Fibroblast of skin of abdomen (primary cell): ENCODE measurements around the gene RANBP10. TPM values are rescaled to one million over a fixed set of nuclear protein-coding genes. Genes with fewer than 3 reads are reported as not detected.
"Not testable (repeated sequence)": the region's sequence is repeated elsewhere in the genome, so short reads cannot be mapped to it uniquely, and the experiment has no call there.

Experiments used
- DNase-seq: peaks from one replicate; pipeline ENCODE4 v3.0.0-alpha.2; 2013
- polyA plus RNA-seq, 2 experiments: library from polyadenylated mRNA; unstranded; fragments of 120-200 nt; gene quantifications; one replicate each; pipeline ENCODE4 v1.2.1, GENCODE V29; 2013; ENCODE audit not compliant: insufficient read length in 2 of 2

RANBP10 gene
- polyA plus RNA-seq (2013, experiment 1 of 2; ENCODE audit: insufficient read length): 9.2 TPM
- 9.3 TPM for polyA plus RNA-seq (2013, experiment 2 of 2; ENCODE audit: insufficient read length)

DNA sequence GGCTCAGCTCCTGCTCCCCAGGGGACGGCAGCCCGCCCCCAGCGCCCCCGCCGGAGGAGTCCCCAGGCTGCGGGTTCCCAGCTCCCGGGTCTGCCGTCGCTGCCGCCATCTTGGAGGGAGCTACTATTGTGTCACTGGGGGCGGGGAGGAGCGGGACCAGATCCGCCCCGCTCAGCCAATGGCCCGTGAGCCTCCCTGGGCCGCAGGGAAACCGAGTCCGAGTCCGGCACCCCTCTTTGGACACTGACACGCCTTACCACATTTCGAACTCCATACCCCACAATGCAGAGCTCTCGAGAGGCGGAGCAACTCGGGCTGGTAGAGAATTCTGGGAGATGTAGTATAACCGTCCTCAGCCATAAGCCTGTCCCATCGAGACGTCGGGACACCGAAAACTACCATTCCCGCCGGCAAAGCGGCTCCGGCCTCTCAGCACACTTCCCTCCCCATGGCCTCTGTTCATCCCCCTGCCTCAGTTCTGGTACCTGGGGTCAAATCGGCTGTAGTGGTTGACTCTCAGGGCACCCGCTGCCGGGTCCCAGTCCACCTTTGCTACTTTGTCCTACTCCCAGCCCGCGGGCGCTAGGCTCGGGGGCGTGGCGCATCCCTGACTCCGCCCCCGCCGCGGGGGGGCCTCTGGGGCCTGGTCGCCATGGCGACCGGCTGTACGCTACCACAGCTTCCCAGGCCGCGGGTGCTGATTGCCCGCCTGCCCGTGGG lies at the start of gene RANBP10, which contains the start of gene TSNAXIP1:
RANBP10 (minus strand) TSS at position 133 of the 720 bp plus-strand sequence; CDS start at position 109, 24 bp downstream.
TSNAXIP1 (plus strand) TSS at position 462 of the 720 bp plus-strand sequence. CDS start 261 bp downstream, outside the sequence.
- peak; percentile 99 for DNase-seq

DNA sequence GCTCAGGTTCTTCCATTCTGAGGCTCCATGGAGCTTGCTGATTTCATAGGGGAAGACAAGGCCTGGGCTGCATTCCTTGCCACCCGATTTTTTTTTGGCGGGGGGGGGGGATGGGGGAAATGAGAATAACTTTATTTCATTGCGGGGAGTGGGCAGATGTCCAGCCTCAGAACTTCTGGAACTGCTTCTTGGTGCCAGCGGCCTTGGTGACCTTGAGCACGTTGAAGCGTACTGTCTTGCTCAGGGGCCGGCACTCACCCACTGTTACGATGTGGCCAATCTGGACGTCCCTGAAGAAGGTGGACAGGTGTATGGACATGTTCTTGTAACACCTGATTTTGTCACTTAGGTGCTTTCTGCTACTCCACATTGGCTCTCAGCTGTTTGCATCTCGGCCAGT lies 49.4 kb upstream of the RANBP10 start:
- no peak for DNase-seq

DNA sequence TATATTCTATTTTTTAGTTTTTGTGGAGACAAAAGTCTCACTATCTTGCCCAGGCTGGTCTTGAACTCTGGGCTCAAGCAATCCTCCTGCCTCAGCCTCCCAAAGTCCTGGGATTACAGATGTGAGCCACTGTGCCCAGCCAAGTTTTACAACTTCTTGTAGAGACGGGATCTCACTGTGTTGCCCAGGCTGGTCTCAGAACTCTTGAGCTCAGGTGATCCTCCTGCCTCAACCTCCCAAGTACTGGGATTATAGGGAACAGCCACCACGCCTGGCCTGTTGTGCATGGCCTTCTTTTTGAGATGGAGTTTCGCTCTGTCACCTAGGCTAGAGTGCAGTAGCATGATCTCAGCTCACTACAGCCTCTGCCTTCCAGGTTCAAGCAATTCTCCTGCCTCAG lies 47.3 kb upstream of the RANBP10 start:
- DNase-seq: no peak

DNA sequence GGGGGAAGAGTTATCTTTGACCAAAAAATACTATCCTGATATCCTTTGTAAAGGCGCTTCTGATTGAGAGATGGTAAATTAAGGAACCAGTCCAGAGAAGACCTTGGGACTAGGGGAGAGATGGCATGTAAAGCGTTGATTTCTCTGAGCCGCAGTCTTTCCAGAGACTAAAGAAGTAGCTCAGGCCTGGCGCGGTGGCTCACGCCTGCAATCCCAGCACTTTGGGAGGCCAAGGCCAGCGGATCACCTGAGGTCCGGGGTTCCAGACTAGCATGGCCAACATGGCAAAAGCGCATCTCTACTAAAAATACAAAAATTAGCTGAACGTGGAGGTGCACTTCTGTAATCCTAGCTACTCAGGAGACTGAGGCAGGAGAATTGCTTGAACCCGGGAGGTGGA lies 41.8 kb upstream of the RANBP10 start:
- no peak for DNase-seq

DNA sequence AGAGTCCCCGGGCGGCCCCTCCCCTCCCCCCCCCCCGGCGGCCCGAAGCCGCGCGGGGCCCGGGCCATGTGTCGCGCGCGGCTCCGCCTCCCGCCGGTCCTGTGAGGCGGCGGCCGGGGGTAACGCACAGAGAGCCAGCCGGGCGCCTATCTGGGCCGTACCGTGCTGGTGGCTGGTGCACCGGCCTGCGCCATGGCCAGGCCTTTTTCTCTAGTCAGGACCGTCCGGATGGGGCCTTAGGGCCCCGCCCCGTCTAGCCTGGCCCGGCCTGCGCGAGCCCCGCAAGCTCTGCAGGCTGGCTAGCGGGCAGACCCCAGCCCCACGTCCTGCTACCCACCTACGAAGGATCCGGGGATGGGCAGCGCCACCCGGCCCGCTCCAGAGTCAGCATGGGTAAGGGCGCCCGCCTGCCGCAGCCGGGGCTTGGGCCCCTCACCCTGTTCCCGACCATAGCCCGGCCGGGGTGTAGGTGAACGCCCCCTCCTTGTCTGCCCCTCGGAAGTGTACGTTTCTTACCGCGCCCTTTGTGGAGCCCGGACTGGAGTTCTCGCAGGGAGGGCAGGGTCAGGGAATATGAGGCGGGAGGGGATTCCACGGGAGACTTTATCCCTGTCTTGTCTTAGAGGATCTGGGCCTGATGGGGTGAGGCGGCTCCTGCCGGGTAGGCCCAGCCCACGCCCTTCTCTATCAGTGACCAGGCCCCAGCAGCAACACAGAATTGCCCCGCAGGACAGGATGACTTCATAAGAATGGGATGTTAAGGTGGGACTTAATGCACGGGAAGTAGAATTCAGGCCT lies 40.9 kb upstream of the RANBP10 start, which contains the start of gene CENPT:
CENPT (minus strand) TSS at position 630 of the 798 bp plus-strand sequence. CDS start 13,834 bp downstream, outside the sequence.
- DNase-seq: peak; percentile 51

DNA sequence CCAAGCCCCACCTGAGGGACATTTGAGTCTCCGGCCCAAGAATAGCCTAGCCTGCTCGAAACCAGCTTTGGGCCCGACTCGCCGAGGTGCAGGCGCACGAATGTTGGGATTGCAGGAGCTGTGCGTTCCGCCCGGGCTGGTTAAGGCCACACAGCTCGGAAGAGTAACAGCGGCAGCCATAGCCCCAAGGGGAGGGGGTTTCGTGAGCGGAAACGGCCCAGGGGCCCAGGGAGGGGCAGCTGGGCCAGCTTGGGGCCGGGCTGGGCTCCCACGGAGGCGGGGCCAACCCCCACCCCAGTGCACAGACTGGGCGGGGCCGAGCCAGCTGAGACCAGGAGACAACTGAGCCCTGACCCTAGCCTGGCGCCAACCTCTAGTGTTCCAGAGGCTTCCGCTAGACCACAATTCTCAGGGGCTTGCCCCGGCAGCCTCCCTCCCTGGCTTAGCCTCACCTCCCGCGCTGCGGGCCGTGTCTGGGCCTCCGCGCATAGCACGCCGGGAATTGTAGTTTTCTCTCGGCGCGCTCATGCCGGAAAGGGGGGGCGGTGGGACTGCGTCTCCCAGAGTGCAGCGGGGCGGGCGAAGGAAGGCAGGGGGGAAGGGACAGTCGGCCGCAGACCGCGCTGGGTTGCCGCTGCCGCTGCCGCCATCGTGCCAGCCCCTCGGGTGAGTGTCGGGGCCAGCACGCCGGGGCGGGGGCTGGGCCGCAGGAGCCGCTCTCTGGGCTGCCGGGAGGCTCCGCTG lies 40.1 kb upstream of the RANBP10 start, which contains the start of gene NUTF2:
NUTF2 (plus strand) TSS at position 614 of the 744 bp plus-strand sequence. CDS start 18,198 bp downstream, outside the sequence.
- peak; percentile 95 for DNase-seq

DNA sequence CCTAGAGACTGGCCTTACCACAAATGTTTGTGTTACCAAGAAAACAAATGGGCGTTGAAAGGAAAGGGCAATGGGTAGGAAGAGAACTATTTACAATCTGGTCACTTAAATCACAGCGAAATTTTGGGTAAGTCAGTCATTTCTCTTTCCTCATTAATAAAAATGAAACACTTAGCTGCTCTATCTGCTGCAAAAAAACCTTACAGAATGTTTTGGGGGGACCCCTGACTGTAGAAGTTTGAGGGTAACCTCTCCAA lies 39.6 kb upstream of the RANBP10 start:
- DNase-seq: no peak

DNA sequence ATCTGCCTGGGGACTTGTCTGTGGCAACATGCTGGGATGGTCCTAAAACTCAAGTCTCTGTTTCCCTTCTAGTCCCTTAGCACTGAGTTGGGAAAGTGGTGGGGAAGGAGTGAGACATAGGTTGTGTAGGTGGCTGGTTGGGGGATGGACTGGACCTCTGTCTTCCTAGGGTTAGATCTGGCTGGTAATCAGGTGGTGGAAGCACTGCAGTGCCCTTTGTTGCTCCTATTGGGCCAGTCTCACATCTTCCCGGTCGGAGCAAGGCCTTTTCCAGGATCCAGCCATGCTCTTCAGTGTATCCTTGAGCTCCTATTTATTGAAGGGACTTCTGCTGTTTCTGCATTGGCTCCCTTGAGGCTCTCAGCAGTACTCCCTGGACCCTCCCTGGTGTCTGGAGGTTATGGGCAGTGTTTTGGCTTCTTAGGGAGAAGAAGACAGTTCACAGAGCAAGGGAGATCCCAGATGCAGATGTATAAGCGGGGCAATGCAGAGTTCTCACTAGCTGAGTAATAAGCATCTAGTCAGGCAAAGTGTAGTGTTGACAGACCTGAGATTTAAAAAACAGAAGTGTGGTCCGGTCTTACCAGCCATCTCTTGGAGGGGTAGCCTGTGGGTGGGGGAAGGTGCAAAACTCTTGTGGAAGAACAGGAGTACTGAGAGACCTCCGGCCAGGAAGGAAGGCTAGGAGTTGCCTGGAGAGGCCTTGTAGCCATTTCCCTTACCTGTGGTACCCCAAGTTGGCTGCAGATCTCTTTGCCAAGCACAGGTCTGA lies 39.1 kb upstream of the RANBP10 start:
- no peak for DNase-seq

DNA sequence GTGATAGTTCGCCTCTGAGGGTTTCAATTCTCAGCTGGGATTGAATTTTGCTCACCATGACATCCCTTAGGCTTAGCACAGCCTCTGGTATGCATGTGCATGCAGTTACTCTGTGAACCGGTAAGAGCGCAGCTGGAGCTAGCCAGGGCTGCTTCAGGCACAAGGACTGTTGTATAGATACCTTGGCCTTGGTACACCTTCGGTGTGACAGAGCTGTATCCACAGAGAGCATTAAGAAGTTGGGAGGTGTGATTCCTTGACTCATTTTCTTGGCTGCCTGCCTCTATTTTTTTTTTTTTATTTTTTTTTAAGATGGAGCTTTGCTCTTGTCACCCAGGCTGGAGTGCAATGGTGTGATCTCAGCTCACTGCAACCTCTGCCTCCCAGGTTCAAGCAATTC lies 38.1 kb upstream of the RANBP10 start:
- peak; percentile 38 for DNase-seq

DNA sequence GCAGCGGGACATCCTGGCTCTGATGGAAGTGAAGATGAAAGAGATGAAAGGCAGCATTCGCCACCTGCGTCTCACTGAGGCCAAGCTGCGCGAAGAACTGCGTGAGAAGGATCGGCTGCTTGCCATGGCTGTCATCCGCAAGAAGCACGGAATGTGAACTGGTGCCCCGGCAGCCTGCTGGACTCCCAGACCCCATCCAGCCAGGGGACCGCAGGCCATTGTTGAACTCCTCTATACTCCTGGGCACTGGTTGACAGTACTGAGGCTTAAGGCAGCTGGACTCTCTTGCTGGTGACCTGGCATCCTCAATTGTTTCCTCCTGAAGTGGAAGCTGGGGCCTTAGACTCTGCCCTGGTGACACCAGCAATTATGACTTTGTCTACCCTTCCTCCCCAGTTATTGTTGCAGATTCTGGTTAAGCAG lies 37.0 kb upstream of the RANBP10 start:
- DNase-seq: no peak

DNA sequence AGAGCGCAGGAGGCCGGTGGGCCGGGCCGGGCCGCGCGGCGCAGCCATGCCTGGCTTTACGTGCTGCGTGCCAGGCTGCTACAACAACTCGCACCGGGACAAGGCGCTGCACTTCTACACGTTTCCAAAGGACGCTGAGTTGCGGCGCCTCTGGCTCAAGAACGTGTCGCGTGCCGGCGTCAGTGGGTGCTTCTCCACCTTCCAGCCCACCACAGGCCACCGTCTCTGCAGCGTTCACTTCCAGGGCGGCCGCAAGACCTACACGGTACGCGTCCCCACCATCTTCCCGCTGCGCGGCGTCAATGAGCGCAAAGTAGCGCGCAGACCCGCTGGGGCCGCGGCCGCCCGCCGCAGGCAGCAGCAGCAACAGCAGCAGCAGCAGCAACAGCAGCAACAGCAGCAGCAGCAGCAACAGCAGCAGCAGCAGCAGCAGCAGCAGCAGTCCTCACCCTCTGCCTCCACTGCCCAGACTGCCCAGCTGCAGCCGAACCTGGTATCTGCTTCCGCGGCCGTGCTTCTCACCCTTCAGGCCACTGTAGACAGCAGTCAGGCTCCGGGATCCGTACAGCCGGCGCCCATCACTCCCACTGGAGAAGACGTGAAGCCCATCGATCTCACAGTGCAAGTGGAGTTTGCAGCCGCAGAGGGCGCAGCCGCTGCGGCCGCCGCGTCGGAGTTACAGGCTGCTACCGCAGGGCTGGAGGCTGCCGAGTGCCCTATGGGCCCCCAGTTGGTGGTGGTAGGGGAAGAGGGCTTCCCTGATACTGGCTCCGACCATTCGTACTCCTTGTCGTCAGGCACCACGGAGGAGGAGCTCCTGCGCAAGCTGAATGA lies 36.4 kb upstream of the RANBP10 start:
- DNase-seq: peak; percentile 32

DNA sequence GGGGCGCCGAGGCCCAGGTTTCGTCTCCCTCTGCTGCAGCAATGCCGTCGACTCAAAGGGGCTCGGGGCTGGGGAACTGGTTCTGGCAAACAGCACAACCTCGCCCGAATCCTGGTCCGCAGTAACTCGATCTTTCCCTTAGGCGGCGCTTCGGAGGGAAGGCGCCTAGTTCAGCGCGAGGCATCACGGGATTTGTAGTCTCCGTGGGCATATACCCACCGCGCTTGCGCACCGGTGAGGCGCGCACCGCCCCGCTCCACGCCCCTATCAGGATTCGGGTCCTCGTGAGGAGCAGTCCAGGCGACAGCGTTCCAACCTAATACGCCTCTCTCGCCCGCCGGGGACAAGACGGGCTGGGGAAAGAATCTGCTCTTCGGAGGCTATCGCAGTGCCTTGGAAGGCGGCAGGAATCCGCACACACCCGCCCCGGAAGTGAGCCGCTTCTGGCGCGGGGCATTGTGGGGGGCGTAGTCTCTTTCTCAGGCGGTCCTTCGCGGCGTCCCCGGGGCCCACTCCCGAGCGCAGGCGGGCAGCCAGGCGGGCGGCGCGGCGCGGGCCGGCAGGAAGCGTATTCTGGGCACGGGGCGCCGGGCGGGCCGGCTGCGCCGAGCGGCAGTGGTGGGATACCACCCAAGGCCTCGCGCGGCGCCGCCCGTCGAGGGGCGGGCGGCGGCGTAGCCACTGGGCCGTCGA lies 35.6 kb upstream of the RANBP10 start, which contains the start of gene THAP11:
THAP11 (plus strand) TSS at position 505 of the 693 bp plus-strand sequence. CDS start 235 bp downstream, outside the sequence.
- DNase-seq: peak; percentile 93

DNA sequence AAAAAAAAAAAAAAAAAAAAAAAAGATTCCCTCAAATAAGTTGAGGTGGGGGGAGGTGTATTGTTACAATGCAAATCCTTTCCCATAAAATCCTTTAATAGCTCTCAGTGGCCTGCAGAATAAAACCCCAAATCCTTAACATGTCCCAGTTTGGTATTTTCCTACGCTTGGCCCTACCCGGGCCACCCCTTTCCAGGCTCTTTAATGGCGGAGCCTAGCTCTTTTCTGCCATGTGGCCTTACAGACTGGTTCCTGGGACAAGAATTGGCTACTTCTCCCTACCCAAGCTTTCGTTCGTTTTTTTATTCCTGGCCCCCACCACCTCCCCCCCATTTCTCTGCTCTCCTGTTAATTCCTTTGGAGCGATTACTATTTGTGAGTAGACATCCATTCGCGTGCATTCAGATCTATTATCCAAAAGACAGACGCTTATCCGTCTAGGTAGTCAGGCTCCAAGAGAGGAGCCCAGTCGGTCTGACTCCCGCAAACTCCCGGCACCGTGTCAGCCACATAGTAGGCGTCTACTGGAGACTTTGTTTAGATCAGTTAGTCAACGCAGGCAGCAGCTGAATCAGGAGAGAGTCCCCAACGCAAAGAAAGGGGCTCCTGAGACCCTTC lies 34.9 kb upstream of the RANBP10 start:
- DNase-seq: no peak

DNA sequence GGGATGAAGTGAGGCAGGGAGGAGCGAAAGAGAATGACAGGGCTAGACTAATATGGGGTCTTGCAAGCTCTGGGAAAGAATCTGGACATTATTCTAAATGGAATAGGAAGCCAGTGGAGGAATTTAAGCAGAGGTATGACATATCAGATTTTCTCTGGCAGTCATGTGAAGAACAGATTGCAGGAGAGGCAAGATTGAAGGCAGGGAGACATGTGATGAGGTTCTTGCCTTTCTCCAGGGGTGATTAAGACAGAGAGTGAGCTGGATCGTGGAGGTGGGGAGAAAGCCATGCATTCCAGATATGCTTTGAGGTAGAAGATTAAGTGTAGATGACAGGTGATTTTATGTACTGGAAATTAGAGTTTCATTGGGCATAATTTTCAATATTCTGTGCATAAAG lies 31.5 kb upstream of the RANBP10 start:
- no peak for DNase-seq

DNA sequence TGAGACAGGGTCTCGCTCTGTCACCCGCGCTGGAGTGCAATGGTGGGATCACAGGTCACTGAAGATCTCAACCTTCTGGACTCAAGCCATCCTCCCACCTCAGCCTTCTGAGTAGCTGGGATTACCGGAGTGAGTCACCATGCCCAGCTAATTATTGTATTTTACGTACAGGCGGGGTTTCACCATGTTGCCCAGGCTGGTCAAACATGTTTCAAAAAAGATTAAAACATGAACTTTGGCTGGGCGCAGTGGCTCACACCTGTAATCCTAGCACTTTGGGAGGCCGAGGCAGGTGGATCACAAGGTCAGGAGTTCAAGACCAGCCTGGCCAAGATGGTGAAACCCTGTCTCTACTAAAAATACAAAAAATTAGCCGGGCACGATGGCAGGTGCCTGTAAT lies 30.8 kb upstream of the RANBP10 start:
- DNase-seq: not testable (repeated sequence)

DNA sequence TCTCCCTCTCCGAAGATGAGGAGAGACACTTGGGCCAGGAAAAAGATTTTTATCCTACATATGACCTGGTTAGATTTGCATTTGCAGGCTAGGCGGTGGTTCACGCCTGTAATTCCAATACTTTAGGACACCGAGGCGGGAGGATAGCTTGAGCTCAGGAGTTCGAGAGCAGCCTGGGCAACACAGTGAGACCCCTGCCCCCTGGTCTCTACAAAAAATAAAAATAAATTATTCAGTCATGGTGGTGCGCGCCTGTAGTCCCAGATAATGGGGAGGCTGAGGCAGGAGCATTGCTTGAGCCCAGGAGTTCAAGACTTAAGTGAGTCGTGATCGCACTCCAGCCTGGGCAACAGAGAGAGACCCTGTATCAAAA lies 27.9 kb upstream of the RANBP10 start:
- DNase-seq: no peak

DNA sequence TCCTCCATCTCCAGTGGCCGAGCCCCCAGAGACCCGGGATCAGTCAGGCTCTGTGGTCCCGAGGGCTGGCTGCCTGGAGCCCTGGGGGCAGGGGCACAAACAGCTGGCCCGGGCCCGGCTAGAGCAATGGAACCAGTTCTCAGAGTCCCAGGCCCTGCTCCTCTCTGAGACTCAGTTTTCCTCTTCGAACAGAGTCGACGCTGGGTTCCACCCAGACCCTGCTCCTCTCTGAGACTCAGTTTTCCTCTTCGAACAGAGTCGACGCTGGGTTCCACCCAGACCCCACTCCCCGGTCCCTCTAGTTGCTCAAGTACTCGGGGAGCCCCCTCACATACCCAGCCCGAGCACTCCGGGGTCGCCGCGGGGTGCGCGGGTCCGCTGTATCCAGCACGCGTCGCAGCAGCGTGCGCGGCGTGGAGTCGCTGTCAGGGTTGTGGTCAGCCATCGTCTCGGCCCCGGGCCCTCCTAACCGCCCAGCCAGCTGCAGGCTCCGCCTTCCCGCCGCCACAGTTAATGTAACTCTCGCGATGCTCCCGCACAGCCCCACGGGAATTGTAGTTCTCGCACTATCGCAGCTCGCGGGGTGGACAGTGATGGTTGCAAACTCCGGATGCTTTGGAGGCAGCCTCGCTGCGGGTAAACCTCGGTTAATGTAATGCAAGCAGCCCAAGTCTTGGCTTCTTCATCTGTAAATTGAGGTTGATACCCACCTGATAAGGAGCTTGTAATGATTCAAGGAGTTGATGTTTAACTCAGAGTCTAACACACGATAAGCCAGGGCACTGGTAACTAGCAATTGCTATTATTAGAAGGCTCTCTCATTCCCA lies 27.3 kb upstream of the RANBP10 start:
- DNase-seq: peak; percentile 87

DNA sequence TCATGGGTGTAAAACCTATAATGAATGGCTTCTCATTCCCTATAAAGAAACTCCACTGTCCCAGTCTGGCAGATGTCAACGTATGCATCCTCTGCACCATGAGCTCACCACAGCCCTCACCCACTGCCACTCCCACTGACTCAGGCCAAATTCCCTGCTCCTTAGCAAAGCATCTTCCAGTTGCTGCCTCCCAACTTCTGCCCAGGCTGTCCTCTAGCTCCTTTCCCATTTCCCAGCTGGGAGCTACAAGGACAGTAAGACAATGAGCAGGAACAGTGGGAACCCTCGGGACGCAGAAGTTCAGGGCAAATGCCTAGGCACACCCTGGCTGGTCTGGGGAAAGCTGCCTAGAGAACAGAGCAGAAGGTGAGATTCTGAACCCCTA lies 26.7 kb upstream of the RANBP10 start:
- peak; percentile 61 for DNase-seq

DNA sequence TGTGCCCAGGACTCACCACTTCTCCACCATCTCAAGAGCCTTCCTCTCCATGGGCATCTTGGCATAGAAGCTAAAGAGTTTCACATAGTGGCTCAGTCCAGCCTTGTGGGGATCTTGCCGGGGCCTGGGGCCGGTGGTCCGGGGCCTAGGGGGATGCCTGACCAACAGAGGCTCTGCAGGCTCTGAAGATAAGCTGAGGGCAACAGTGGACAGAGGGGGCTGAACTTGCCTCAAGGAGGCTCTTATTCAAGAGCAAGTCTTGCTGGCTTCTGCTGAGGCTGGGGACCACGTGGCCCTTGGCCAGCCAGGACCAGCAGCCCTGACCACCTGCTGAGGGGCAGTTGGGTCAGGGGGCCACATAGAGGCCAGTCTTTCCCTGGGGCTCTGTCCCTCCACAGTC lies 22.3 kb upstream of the RANBP10 start:
- DNase-seq: no peak
